Effector memory CD4-positive, alpha-beta T cell (primary cell): ENCODE measurements around the gene C22orf31.
A peak's percentile ranks its signal among the peaks of the same experiment; 100 is the strongest.

Experiments
- DNase-seq, 3 donors: peaks; one replicate each; pipeline ENCODE4 v3.0.0-alpha.2; 2020
- H3K27ac ChIP-seq: 2 replicates; pipeline ENCODE4 v1.7.0; 2013; ENCODE audit warnings: mild to moderate bottlenecking, low read length, moderate library complexity; ENCODE audit not compliant: insufficient read depth, poor library complexity, severe bottlenecking
- H3K27me3 ChIP-seq: replicated peaks from 2 replicates; pipeline ENCODE4 v1.7.0; 2013; ENCODE audit warnings: mild to moderate bottlenecking, low read length; ENCODE audit not compliant: insufficient read depth, control insufficient read depth, poor library complexity, severe bottlenecking
- H3K36me3 ChIP-seq: 2 replicates; pipeline ENCODE4 v1.7.0; 2013; ENCODE audit warnings: mild to moderate bottlenecking, low read length, moderate library complexity; ENCODE audit not compliant: control insufficient read depth, insufficient read depth
- H3K4me1 ChIP-seq: 2 replicates; pipeline ENCODE4 v1.7.0; 2013; ENCODE audit warnings: low read length, mild to moderate bottlenecking; ENCODE audit not compliant: control insufficient read depth, insufficient read depth, poor library complexity, severe bottlenecking
- H3K4me3 ChIP-seq: 2 replicates; pipeline ENCODE4 v1.7.0; 2013; ENCODE audit warnings: low read length, low read depth, mild to moderate bottlenecking; ENCODE audit not compliant: insufficient read depth, poor library complexity, severe bottlenecking
- H3K9me3 ChIP-seq: 2 replicates; pipeline ENCODE4 v1.7.0; 2013; ENCODE audit warnings: mild to moderate bottlenecking, low read length, moderate library complexity; ENCODE audit not compliant: control insufficient read depth

C22orf31 gene

GRCh38 chr22:29082826-29083545 lies 21.4 kb upstream of the C22orf31 start:
- no peak for DNase-seq
- H3K27ac ChIP-seq: no peak overlapping the region

GRCh38 chr22:29081517-29082236 lies 20.0 kb upstream of the C22orf31 start:
- no peaks in the 10 kb centered on the region for H3K27me3 ChIP-seq
- H3K9me3 ChIP-seq: no peaks in the 10 kb centered on the region
- no peak overlapping the region for H3K27ac ChIP-seq
- H3K4me3 ChIP-seq: no peak overlapping the region
- no peak for DNase-seq
- H3K4me1 ChIP-seq: no peaks in the 10 kb centered on the region
- no peaks in the 10 kb centered on the region for H3K36me3 ChIP-seq

More at GRCh38 chr22:29082826-29083545, 21.4 kb upstream of the C22orf31 start:
- Histone ChIP-seq H3K36me3 (no peaks in the 10 kb centered on the region), H3K27me3 (no peaks in the 10 kb centered on the region), H3K4me1 (no peaks in the 10 kb centered on the region), H3K9me3 (no peaks in the 10 kb centered on the region), H3K4me3 (no peak overlapping the region)

DNA sequence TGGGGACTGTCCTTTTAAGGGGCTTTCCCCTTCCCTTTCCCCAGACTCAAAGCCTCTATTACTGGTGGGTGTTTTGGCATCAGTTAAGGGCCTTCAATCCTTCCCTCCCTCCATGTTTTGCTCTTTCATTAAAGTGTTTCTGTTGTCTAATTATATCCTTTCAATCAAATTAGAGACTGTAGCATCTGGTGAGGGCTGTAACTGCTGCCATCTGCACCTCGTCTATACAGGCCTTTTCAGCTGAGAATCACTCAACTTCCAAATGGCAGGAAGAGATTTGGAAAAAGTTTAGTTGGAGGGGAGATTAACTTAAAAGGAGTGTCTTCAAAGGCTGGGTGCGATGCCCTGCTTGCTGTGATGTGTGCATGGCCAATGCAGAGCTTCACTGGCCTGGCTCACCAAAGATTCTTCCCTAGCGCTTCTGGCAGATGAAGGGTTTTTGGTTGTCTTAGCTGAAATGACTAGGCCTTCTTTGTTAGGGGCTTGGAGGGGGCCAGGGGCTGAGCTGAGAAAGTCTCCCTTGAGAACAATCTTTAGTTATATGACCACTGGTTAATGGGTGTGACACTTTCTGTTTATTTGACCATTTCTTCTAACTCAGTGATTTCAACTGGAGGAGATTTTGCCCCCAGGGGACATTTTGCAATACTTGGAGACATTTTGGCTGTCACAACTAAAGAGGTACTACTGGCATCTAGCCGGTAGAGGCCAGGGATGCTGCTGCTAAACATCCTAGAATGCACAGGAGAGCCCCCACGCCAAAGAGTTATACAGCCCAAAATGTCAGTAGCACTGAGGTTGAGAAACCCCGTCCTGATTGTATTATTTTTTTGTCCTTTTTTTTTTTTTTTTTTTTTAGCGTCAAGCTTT lies 18.7 kb upstream of the C22orf31 start:
- H3K36me3 ChIP-seq: no peaks in the 10 kb centered on the region
- no peak overlapping the region for H3K27ac ChIP-seq
- no peak overlapping the region for H3K4me3 ChIP-seq
- H3K4me1 ChIP-seq: no peaks in the 10 kb centered on the region
- peaks cover 2% of the 10 kb centered on the region for H3K27me3 ChIP-seq
- no peak for DNase-seq
- H3K9me3 ChIP-seq: no peaks in the 10 kb centered on the region

- DNase-seq: no peak
- peaks cover 11% of the 10 kb centered on the region for H3K27me3 ChIP-seq
- peaks cover under 1% of the 10 kb centered on the region for H3K4me1 ChIP-seq
- H3K9me3 ChIP-seq: no peaks in the 10 kb centered on the region
- no peaks in the 10 kb centered on the region for H3K36me3 ChIP-seq
- no peak overlapping the region for H3K27ac ChIP-seq
- no peak overlapping the region for H3K4me3 ChIP-seq
Measured at GRCh38 chr22:29079218-29079901, 17.7 kb upstream of the C22orf31 start.

- no peak for DNase-seq
- no peaks in the 10 kb centered on the region for H3K9me3 ChIP-seq
Measured at GRCh38 chr22:29078869-29079207, 17.2 kb upstream of the C22orf31 start.

DNA sequence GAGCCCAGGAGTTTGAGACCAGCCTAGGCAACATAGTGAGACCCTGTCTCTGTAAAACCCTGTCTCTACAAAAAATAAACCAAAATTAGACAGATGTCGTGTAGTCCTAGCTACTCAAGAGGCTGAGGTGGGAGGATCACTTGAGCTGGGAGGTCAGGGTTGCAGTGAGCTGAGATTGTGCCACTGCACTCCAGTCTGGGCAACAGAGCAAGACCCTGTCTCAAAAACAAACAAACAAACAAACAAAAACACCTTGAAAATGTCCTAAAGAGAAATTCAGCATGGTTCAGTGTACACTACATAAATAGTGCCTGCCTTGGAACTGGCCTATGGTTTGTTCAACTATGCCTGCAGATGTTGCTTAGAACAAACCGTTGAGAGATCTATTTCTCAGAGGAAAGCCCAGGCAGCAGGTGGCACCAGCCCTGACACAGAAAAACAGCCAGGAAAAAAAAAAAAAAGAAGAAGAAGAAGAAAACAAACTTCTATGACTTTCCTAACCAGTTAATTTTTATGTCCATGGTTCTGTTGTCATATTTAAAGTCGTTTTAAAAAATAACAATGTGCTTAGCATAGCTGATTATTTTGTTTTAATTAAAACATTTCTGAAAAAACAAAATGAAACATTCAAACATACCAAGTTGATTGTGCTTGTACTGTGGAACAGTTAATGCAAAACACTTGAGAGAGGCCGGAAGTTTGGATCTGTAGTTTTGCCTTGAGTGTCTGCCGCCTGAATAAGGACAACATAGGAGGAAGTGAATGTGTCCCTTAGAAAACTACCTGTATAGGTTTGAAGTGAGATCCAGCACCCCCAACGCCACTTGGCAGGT lies 16.6 kb upstream of the C22orf31 start:
- Histone ChIP-seq H3K4me3 (no peak overlapping the region), H3K36me3 (no peaks in the 10 kb centered on the region), H3K27me3 (peaks cover 22% of the 10 kb centered on the region), H3K4me1 (peaks cover 11% of the 10 kb centered on the region), H3K9me3 (no peaks in the 10 kb centered on the region), H3K27ac (no peak overlapping the region)
- no peak for DNase-seq

More at GRCh38 chr22:29078869-29079207, 17.2 kb upstream of the C22orf31 start:
- Histone ChIP-seq H3K4me3 (no peak overlapping the region), H3K4me1 (peaks cover 5% of the 10 kb centered on the region), H3K36me3 (no peaks in the 10 kb centered on the region), H3K27ac (no peak overlapping the region), H3K27me3 (peaks cover 16% of the 10 kb centered on the region)

GRCh38 chr22:29074276-29074772 lies 12.7 kb upstream of the C22orf31 start:
- Histone ChIP-seq H3K9me3 (no peaks in the 10 kb centered on the region), H3K4me1 (peaks cover 25% of the 10 kb centered on the region), H3K36me3 (no peaks in the 10 kb centered on the region), H3K4me3 (no peak overlapping the region), H3K27ac (no peak overlapping the region), H3K27me3 (peaks cover 30% of the 10 kb centered on the region)
- DNase-seq: no peak

GRCh38 chr22:29073618-29074275 lies 12.1 kb upstream of the C22orf31 start:
- no peak for DNase-seq
- no peaks in the 10 kb centered on the region for H3K36me3 ChIP-seq
- H3K4me1 ChIP-seq: peaks cover 25% of the 10 kb centered on the region
- peak overlapping the region; percentile 55 for H3K4me3 ChIP-seq
- no peaks in the 10 kb centered on the region for H3K9me3 ChIP-seq
- no peak overlapping the region for H3K27ac ChIP-seq
- H3K27me3 ChIP-seq: peaks cover 30% of the 10 kb centered on the region
